ENCODE measurements around the gene DNAJB14. TPM values are rescaled to one million over a fixed set of nuclear protein-coding genes. Genes with fewer than 3 reads are reported as not detected.

DNAJB14 gene
- total RNA-seq, 1 experiment from 2014 or later, result 39.9 TPM

DNA sequence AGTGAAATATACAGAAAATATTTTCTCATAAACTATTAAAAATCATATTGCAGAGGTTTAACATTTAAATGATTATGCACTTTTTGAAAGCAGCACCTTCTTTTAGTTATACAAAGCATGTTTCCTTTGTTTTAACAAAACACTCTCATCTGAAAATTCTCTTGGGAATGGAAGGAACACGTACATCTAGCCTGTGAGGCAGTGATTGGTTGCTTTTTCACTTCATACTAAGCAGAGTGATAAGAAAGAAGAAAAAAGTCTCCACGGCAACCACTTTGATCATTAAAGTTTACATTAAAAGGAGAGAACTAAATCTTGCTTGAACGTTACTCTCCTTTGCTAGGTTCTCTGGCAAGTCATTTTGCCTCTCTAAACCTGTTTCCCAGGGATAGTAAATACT lies 45.3 kb upstream of the DNAJB14 start (continued):
- TF ChIP-seq, protein P1, sequence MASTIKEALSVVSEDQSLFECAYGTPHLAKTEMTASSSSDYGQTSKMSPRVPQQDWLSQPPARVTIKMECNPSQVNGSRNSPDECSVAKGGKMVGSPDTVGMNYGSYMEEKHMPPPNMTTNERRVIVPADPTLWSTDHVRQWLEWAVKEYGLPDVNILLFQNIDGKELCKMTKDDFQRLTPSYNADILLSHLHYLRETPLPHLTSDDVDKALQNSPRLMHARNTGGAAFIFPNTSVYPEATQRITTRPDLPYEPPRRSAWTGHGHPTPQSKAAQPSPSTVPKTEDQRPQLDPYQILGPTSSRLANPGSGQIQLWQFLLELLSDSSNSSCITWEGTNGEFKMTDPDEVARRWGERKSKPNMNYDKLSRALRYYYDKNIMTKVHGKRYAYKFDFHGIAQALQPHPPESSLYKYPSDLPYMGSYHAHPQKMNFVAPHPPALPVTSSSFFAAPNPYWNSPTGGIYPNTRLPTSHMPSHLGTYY (CRISPR knock-in tag; IDR thresholded peaks at IDR 0.05), result no peak
- TF ChIP-seq RORB (CRISPR knock-in tag; IDR thresholded peaks at IDR 0.05) (no peak), HMGA2 (CRISPR knock-in tag; IDR thresholded peaks at IDR 0.05) (no peak)

DNA sequence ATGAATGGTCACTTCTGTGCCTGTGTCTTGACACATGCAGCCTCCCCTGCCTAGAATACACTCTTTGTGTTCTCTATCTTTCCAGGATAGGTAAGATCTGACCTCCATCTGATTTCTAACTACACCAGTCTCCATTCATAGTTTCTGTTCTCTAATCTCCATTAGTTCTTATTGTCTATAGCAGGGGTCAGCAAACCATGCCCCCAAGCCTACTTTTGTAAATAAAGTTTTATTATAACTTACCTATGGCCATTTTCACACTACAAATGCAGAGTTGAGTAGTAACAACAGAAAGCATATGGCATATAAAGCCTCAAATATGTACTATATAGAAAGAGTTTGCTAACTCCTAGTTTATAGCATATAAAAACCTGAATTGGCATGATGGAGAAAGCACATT lies 41.3 kb upstream of the DNAJB14 start:
- POLR2A ChIA-PET, result no interaction called here
- TF ChIP-seq ELF4 (CRISPR knock-in tag; IDR thresholded peaks at IDR 0.05; ENCODE audit: low read depth) (no peak), ATF2 (CRISPR knock-in tag; IDR thresholded peaks at IDR 0.05; ENCODE audit: borderline replicate concordance, low read depth) (no peak), ZNF121 (CRISPR knock-in tag; IDR thresholded peaks at IDR 0.05) (no peak), KAT7 (CRISPR knock-in tag; IDR thresholded peaks at IDR 0.05; ENCODE audit: borderline replicate concordance) (no peak), ZNF423 (CRISPR knock-in tag; IDR thresholded peaks at IDR 0.05) (no peak), MXD4 (CRISPR knock-in tag; IDR thresholded peaks at IDR 0.05; ENCODE audit: borderline replicate concordance) (no peak), NR3C1 (CRISPR knock-in tag; conservative IDR thresholded peaks at IDR 0.05; ENCODE audit: low read depth) (no peak), SP1 (CRISPR knock-in tag; conservative IDR thresholded peaks at IDR 0.05) (no peak), MLX (CRISPR knock-in tag; IDR thresholded peaks at IDR 0.05) (no peak)
- TF ChIP-seq, protein P2, sequence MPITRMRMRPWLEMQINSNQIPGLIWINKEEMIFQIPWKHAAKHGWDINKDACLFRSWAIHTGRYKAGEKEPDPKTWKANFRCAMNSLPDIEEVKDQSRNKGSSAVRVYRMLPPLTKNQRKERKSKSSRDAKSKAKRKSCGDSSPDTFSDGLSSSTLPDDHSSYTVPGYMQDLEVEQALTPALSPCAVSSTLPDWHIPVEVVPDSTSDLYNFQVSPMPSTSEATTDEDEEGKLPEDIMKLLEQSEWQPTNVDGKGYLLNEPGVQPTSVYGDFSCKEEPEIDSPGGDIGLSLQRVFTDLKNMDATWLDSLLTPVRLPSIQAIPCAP (CRISPR knock-in tag; IDR thresholded peaks at IDR 0.05), result no peak
- TF ChIP-seq, protein P3, sequence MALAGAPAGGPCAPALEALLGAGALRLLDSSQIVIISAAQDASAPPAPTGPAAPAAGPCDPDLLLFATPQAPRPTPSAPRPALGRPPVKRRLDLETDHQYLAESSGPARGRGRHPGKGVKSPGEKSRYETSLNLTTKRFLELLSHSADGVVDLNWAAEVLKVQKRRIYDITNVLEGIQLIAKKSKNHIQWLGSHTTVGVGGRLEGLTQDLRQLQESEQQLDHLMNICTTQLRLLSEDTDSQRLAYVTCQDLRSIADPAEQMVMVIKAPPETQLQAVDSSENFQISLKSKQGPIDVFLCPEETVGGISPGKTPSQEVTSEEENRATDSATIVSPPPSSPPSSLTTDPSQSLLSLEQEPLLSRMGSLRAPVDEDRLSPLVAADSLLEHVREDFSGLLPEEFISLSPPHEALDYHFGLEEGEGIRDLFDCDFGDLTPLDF (CRISPR knock-in tag; IDR thresholded peaks at IDR 0.05), result no peak
- TF ChIP-seq, protein P4, sequence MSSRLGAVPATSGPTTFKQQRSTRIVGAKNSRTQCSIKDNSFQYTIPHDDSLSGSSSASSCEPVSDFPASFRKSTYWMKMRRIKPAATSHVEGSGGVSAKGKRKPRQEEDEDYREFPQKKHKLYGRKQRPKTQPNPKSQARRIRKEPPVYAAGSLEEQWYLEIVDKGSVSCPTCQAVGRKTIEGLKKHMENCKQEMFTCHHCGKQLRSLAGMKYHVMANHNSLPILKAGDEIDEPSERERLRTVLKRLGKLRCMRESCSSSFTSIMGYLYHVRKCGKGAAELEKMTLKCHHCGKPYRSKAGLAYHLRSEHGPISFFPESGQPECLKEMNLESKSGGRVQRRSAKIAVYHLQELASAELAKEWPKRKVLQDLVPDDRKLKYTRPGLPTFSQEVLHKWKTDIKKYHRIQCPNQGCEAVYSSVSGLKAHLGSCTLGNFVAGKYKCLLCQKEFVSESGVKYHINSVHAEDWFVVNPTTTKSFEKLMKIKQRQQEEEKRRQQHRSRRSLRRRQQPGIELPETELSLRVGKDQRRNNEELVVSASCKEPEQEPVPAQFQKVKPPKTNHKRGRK (CRISPR knock-in tag; IDR thresholded peaks at IDR 0.05; ENCODE audit: borderline replicate concordance), result no peak
- TF ChIP-seq, protein P5, sequence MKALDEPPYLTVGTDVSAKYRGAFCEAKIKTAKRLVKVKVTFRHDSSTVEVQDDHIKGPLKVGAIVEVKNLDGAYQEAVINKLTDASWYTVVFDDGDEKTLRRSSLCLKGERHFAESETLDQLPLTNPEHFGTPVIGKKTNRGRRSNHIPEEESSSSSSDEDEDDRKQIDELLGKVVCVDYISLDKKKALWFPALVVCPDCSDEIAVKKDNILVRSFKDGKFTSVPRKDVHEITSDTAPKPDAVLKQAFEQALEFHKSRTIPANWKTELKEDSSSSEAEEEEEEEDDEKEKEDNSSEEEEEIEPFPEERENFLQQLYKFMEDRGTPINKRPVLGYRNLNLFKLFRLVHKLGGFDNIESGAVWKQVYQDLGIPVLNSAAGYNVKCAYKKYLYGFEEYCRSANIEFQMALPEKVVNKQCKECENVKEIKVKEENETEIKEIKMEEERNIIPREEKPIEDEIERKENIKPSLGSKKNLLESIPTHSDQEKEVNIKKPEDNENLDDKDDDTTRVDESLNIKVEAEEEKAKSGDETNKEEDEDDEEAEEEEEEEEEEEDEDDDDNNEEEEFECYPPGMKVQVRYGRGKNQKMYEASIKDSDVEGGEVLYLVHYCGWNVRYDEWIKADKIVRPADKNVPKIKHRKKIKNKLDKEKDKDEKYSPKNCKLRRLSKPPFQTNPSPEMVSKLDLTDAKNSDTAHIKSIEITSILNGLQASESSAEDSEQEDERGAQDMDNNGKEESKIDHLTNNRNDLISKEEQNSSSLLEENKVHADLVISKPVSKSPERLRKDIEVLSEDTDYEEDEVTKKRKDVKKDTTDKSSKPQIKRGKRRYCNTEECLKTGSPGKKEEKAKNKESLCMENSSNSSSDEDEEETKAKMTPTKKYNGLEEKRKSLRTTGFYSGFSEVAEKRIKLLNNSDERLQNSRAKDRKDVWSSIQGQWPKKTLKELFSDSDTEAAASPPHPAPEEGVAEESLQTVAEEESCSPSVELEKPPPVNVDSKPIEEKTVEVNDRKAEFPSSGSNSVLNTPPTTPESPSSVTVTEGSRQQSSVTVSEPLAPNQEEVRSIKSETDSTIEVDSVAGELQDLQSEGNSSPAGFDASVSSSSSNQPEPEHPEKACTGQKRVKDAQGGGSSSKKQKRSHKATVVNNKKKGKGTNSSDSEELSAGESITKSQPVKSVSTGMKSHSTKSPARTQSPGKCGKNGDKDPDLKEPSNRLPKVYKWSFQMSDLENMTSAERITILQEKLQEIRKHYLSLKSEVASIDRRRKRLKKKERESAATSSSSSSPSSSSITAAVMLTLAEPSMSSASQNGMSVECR (CRISPR knock-in tag; IDR thresholded peaks at IDR 0.05; ENCODE audit: borderline replicate concordance), result no peak
- Mint-ChIP-seq H3K36me3 (no peaks in the 10 kb centered on the region), H3K4me3 (no peak overlapping the region), H3K27ac (no peak overlapping the region), H3K27me3 (ENCODE audit: low read depth) (no peaks in the 10 kb centered on the region), H3K4me1 (no peaks in the 10 kb centered on the region), H3K9me3 (no peaks in the 10 kb centered on the region)
- CTCF ChIA-PET, result no interaction called here
- DNase-seq (ENCODE audit: low spot score) (no peak), ATAC-seq (no peak)

All from WTC11 (cell line).